ENCODE results near the gene CES2.

DNA sequence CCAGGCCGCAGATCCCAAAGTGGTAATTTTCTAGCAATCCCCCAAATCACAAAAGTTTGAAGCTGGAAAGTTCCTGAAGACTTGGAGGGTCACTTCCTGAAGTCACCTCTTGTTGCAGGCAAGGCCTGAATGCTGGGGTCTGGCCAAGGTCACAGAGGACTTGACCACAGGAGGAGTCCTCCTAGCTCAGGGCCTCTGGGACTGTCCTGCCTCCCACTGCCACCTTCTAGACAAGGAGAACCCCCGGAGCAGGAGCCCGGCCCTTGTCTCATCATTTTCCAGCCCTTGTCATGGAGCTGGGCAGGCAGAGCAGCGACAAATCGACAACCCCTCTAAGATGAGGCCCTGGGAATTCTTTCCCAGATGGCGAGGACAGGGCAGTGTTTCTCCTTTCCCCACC is 17.0 kb upstream of the CES2 start:
- TF ChIP-seq NR3C1 (IDR thresholded peaks at IDR 0.05) (no peak), POLR2A (IDR thresholded peaks at IDR 0.05; ENCODE audit: low read length) (no peak), SMC3 (IDR thresholded peaks at IDR 0.05) (no peak), ZSCAN20 (CRISPR knock-in tag; IDR thresholded peaks at IDR 0.05) (no peak)
- TF ChIP-seq, protein P1, sequence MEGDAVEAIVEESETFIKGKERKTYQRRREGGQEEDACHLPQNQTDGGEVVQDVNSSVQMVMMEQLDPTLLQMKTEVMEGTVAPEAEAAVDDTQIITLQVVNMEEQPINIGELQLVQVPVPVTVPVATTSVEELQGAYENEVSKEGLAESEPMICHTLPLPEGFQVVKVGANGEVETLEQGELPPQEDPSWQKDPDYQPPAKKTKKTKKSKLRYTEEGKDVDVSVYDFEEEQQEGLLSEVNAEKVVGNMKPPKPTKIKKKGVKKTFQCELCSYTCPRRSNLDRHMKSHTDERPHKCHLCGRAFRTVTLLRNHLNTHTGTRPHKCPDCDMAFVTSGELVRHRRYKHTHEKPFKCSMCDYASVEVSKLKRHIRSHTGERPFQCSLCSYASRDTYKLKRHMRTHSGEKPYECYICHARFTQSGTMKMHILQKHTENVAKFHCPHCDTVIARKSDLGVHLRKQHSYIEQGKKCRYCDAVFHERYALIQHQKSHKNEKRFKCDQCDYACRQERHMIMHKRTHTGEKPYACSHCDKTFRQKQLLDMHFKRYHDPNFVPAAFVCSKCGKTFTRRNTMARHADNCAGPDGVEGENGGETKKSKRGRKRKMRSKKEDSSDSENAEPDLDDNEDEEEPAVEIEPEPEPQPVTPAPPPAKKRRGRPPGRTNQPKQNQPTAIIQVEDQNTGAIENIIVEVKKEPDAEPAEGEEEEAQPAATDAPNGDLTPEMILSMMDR (IDR thresholded peaks at IDR 0.05), result no peak
- TF ChIP-seq, protein P2, sequence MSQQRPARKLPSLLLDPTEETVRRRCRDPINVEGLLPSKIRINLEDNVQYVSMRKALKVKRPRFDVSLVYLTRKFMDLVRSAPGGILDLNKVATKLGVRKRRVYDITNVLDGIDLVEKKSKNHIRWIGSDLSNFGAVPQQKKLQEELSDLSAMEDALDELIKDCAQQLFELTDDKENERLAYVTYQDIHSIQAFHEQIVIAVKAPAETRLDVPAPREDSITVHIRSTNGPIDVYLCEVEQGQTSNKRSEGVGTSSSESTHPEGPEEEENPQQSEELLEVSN (IDR thresholded peaks at IDR 0.05; ENCODE audit: borderline replicate concordance, low read depth), result no peak
